GM13977 (cell line): ENCODE data around the gene ZC2HC1C.
A peak's percentile ranks its signal among the peaks of the same experiment; 100 is the strongest.

Experiments
- DNase-seq: peaks from one replicate; pipeline ENCODE4 v3.0.0; 2012; ENCODE audit warnings: low spot score
- CTCF ChIP-seq: IDR thresholded peaks from 2 replicates; pipeline ENCODE4 v1.5.1; 2012; ENCODE audit warnings: mild to moderate bottlenecking, control low read depth; ENCODE audit not compliant: insufficient read depth; ENCODE audit errors: extremely low read depth, missing control alignments
- in situ Hi-C: fragments of 300-500 bp; cut with MboI; formaldehyde crosslinking; loops from one replicate; pipeline ENCODE4 v1.12.0; 2022; ENCODE audit warnings: low sequenced_read_pairs, low pct_unique_long_range_greater_than_20kb, mixed read lengths, inconsistent platforms; ENCODE audit not compliant: unreplicated experiment

Gene ZC2HC1C

GRCh38 chr14:75109877-75110276 lies 40.4 kb downstream of the ZC2HC1C start:
- TF ChIP-seq CTCF, result no peak
- DNase-seq, result no peak
- in situ Hi-C loops, result no loop called here

- no peak for DNase-seq
- in situ Hi-C loops, result no loop called here
- TF ChIP-seq CTCF, result no peak
Measured at GRCh38 chr14:75113932-75114539, 44.6 kb downstream of the ZC2HC1C start.

- no peak for DNase-seq
- in situ Hi-C loops, result no loop called here
- no peak for TF ChIP-seq CTCF
Measured at GRCh38 chr14:75119056-75119455, 49.6 kb downstream of the ZC2HC1C start.

GRCh38 chr14:75120541-75121291 lies 51.3 kb downstream of the ZC2HC1C start:
- DNase-seq, result no peak
- in situ Hi-C loops, result no loop called here
- no peak for TF ChIP-seq CTCF

- in situ Hi-C loops, result no loop called here
- TF ChIP-seq CTCF, result no peak
Measured at GRCh38 chr14:75121552-75121951, 52.1 kb downstream of the ZC2HC1C start.

GRCh38 chr14:75123991-75124390 lies 54.5 kb downstream of the ZC2HC1C start:
- no peak for TF ChIP-seq CTCF
- DNase-seq, result peak; percentile 32
- in situ Hi-C loops, result no loop called here

More at GRCh38 chr14:75121552-75121951, 52.1 kb downstream of the ZC2HC1C start:
- DNase-seq, result no peak
